GM10266 (cell line): ENCODE data around the gene RAB30.

Source experiments
- DNase-seq: peaks from one replicate; pipeline ENCODE4 v3.0.0; 2012; ENCODE audit errors: extremely low spot score
- CTCF ChIP-seq: IDR thresholded peaks from 2 replicates; pipeline ENCODE4 v1.5.1; 2012; ENCODE audit warnings: mild to moderate bottlenecking, low read depth; ENCODE audit not compliant: control insufficient read depth, insufficient read depth; ENCODE audit errors: missing control alignments

Gene RAB30

GRCh38 chr11:83037877-83038276 is 33.8 kb downstream of the RAB30 start:
- TF ChIP-seq CTCF, result no peak
- DNase-seq, result no peak

- no peak for TF ChIP-seq CTCF
- DNase-seq, result no peak
Measured at GRCh38 chr11:83036701-83037100, 35.0 kb downstream of the RAB30 start.

- DNase-seq, result peak; percentile 19
- TF ChIP-seq CTCF, result no peak
Measured at GRCh38 chr11:83035070-83035854, 36.4 kb downstream of the RAB30 start.

- TF ChIP-seq CTCF, result no peak
- DNase-seq, result no peak
Measured at GRCh38 chr11:83034673-83035014, 37.1 kb downstream of the RAB30 start.

- no peak for DNase-seq
- TF ChIP-seq CTCF, result no peak
Measured at GRCh38 chr11:83033972-83034672, 37.6 kb downstream of the RAB30 start.

- TF ChIP-seq CTCF, result no peak
- DNase-seq, result no peak
Measured at GRCh38 chr11:83033371-83033770, 38.3 kb downstream of the RAB30 start.

GRCh38 chr11:83031127-83031526 is 40.6 kb downstream of the RAB30 start:
- no peak for TF ChIP-seq CTCF
- no peak for DNase-seq
